Nephron (organoid): ENCODE measurements around the gene MBD4.

Experiments
- H3K27ac Mint-ChIP-seq, 3 experiments: 2 replicates each; pipeline ENCODE4 v1.8.0; 2020; ENCODE audit warnings: mixed read lengths in 3 of 3, mild to moderate bottlenecking in 2 of 3, moderate library complexity in 1 of 3
- H3K27me3 Mint-ChIP-seq: 2 replicates; pipeline ENCODE4 v1.8.0; 2021; ENCODE audit warnings: low read depth, mild to moderate bottlenecking, moderate library complexity, mixed read lengths
- H3K36me3 Mint-ChIP-seq: 2 replicates; pipeline ENCODE4 v1.8.0; 2020; ENCODE audit warnings: low read depth, mixed read lengths
- H3K4me1 Mint-ChIP-seq: 2 replicates; pipeline ENCODE4 v1.8.0; 2020; ENCODE audit warnings: mixed read lengths
- H3K4me3 Mint-ChIP-seq, 3 experiments: 2 replicates each; pipeline ENCODE4 v1.8.0; 2020; ENCODE audit warnings: mild to moderate bottlenecking in 3 of 3, mixed read lengths in 3 of 3, moderate library complexity in 2 of 3
- H3K9me3 Mint-ChIP-seq: 2 replicates; pipeline ENCODE4 v1.8.0; 2020; ENCODE audit warnings: mixed read lengths
- TF ChIP-seq, protein P1 (sequence below), 3 experiments: fragments of 200-600 bp; sonication (generic); IDR thresholded peaks; one replicate each; pipeline ENCODE4 v1.5.0; 2021; ENCODE audit warnings: antibody characterized with exemption in 3 of 3; ENCODE audit not compliant: unreplicated experiment in 3 of 3

The MBD4 gene

DNA sequence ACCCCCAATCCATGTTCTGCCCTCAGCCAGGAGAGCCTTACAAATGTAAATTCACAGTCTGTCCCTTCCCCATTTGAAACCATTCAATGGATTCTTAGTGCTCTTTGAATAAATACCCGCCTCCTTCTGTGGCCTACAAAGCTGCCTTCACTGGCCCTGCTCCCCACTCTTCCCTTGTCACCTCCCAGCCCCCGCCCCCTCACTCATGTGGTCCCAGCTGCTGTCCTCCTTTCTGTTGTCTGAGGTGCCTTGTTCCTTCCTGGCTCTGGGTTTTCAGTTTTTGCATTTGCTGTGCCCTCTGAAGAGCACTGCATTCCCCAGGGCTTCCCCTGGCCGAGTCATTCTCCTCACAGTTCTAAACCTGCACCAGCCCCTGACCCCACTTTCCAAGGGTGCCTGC, 14.5 kb downstream of the MBD4 start:
- no peaks in the 10 kb centered on the region for H3K36me3 Mint-ChIP-seq
- no peak overlapping the region for H3K4me3 Mint-ChIP-seq
- TF ChIP-seq, protein P1, sequence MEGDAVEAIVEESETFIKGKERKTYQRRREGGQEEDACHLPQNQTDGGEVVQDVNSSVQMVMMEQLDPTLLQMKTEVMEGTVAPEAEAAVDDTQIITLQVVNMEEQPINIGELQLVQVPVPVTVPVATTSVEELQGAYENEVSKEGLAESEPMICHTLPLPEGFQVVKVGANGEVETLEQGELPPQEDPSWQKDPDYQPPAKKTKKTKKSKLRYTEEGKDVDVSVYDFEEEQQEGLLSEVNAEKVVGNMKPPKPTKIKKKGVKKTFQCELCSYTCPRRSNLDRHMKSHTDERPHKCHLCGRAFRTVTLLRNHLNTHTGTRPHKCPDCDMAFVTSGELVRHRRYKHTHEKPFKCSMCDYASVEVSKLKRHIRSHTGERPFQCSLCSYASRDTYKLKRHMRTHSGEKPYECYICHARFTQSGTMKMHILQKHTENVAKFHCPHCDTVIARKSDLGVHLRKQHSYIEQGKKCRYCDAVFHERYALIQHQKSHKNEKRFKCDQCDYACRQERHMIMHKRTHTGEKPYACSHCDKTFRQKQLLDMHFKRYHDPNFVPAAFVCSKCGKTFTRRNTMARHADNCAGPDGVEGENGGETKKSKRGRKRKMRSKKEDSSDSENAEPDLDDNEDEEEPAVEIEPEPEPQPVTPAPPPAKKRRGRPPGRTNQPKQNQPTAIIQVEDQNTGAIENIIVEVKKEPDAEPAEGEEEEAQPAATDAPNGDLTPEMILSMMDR (IDR thresholded peaks at IDR 0.05; ENCODE audit: unreplicated experiment in 3 of 3) = no peak
- peaks cover 40% of the 10 kb centered on the region for H3K4me1 Mint-ChIP-seq
- no peak overlapping the region for H3K27ac Mint-ChIP-seq
- peaks cover 14% of the 10 kb centered on the region for H3K27me3 Mint-ChIP-seq
- H3K9me3 Mint-ChIP-seq = no peaks in the 10 kb centered on the region

DNA sequence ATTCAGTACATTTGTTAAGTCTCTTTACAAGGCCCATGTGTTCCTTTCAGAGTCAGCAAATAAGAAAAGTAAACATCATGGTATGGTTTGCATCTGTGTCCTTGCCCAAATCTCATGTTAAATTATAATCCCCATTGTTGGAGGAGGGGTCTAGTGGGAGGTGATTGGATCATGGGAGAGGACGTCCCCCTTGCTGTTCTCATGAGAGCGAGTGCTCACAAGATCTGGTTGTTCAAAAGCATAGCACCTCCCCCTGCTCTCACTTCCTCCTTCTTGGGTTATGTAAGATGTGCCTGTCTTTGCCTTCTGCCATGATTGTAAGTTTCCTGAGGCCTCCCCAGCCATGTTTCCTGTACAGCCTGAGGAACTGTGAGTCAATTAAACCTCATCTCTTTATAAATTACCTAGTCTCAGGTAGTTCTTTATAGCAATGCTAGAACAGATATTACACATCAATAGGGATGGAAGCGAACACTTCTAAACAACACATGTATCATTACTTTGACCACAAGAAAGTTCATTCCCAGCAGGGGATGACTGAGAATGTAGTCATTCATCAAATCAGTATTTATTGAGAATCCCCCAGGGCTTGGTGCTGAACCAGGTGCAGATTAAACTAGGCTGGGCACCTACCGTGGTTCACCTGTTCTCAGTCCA, 15.4 kb downstream of the MBD4 start:
- Mint-ChIP-seq H3K27ac (peak overlapping the region in 2 of 3 experiments; percentile 15 to 37), H3K27me3 (peaks cover 14% of the 10 kb centered on the region), H3K4me3 (no peak overlapping the region), H3K4me1 (peaks cover 47% of the 10 kb centered on the region), H3K9me3 (no peaks in the 10 kb centered on the region), H3K36me3 (no peaks in the 10 kb centered on the region)
- TF ChIP-seq, protein P1 (IDR thresholded peaks at IDR 0.05; ENCODE audit: unreplicated experiment in 3 of 3) = no peak

DNA sequence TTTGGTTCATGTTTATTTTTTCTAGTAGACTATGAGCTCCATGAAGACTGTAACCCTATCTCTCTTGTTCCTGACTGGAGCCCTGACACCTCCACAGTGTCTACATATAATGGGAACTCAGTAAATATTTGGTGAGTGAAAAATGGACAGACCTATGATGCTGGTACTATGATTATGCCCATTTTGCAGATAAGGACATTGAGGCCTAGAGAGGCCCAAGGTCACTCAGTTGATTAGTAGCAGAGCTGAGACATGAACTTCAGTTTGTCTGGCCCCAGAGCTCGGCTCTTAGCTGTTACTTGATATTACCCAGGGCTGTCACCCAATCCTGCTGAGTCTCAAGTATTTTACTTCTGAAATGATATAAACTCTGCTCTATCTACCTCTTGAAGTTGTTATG, 16.9 kb downstream of the MBD4 start:
- Mint-ChIP-seq H3K36me3 (no peaks in the 10 kb centered on the region), H3K9me3 (no peaks in the 10 kb centered on the region), H3K27me3 (peaks cover 12% of the 10 kb centered on the region), H3K4me3 (no peak overlapping the region), H3K4me1 (peaks cover 40% of the 10 kb centered on the region), H3K27ac (peak overlapping the region in 1 of 3 experiments; percentile 42)
- TF ChIP-seq, protein P1 (IDR thresholded peaks at IDR 0.05; ENCODE audit: unreplicated experiment in 3 of 3) = no peak

DNA sequence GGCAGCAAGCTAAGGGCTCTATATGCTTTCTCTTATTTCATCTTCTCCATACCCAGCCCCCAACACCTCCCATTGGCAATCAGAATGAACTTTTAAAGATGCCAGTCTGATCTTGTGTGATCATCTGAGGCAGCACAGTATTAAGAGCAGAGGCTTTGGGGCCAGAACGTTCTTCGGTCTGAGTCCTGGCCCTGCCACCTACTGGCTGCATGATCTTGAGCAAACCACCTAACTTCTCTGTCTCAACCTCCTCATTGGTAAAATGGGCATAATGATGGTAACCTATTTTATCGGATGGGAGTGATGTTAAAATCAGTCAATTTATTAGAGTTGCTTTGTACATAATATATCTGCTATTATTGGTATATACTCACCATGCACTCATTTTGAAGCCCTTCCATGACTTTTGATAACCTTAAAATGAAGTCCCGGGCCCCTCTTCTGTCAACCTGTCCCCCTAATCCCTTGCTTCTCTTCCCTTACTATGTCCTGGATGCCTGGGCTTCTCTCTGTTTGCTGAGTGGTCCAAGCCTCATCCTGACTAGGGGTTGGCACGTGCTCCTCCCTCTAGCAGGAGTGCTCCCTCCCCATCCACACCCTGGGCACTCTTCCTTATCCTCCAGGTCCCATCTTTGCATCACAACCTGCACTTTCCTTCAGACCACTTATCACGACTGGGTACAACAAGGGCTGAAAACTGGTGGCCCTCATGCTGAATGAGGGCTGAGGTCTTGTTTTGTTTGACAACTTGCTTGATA, 17.6 kb downstream of the MBD4 start:
- no peaks in the 10 kb centered on the region for H3K9me3 Mint-ChIP-seq
- TF ChIP-seq, protein P1 (IDR thresholded peaks at IDR 0.05; ENCODE audit: unreplicated experiment in 3 of 3) = no peak
- H3K4me3 Mint-ChIP-seq = no peak overlapping the region
- H3K27ac Mint-ChIP-seq = peak overlapping the region in 1 of 3 experiments; percentile 42
- H3K36me3 Mint-ChIP-seq = no peaks in the 10 kb centered on the region
- peaks cover 36% of the 10 kb centered on the region for H3K4me1 Mint-ChIP-seq
- H3K27me3 Mint-ChIP-seq = peaks cover 9% of the 10 kb centered on the region

DNA sequence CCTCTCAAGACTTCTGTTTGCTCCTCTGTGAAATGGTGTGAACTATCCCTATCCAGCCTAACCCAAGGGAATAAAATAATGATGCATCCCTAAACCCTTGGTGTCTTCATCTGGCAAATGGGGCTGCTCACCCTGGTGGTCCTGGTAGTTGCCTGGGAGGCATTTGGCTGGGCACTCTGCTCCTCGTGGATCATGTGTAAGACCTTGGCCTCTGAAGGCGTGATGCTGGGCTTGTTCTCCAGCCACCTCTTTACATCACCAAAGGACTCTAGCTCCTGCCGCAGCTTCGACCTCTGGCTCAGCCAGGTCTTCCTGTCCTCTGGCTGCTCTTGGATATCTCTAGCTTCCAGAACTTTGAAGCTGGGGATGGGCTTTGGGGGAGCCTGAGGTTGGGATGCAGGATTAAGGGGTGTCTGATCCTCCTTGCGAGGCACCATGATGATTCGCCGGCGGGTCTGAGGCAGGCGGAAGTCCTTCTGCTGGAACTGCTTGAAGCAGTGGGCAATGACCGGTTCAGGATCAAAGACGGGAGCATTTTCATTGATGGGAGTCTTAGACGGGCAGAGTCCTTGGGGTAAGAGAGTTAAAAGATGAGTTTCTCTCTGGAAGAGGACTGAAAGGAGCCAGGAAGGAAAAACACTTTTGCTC, 18.4 kb downstream of the MBD4 start:
- Mint-ChIP-seq H3K36me3 (no peaks in the 10 kb centered on the region), H3K27ac (no peak overlapping the region), H3K4me3 (no peak overlapping the region), H3K9me3 (no peaks in the 10 kb centered on the region), H3K4me1 (peaks cover 36% of the 10 kb centered on the region), H3K27me3 (peaks cover 9% of the 10 kb centered on the region)
- TF ChIP-seq, protein P1 (IDR thresholded peaks at IDR 0.05; ENCODE audit: unreplicated experiment in 3 of 3) = no peak
